Activated T-helper 1 cell treated with anti-CD3 and anti-CD28 coated beads, Interleukin-12 subunit alpha, Interleukin-12 subunit beta, Interleukin-2, Interleukin-4 antibody, amounts not matched to agents 30 ng/mL and 10 ng/mL and 1 ng/mL, durations not matched to agents 14 hours and 24 hours and 36 hours (primary cell): Measurements from ENCODE around the gene PTPRA. TPM values are rescaled to one million over a fixed set of nuclear protein-coding genes. Genes with fewer than 3 reads are reported as not detected.
A peak's percentile ranks its signal among the peaks of the same experiment; 100 is the strongest.

ENCODE experiments used
- DNase-seq: peaks from one replicate; pipeline ENCODE4 v3.0.0; 2021; ENCODE audit warnings: low spot score
- H3K27ac Mint-ChIP-seq: one replicate; pipeline ENCODE4 v1.8.0; 2021; ENCODE audit warnings: mild to moderate bottlenecking, mixed read lengths
- H3K27me3 Mint-ChIP-seq: one replicate; pipeline ENCODE4 v1.8.0; 2022; ENCODE audit warnings: mild to moderate bottlenecking, moderate library complexity, mixed read lengths; ENCODE audit not compliant: insufficient read depth
- H3K36me3 Mint-ChIP-seq: one replicate; pipeline ENCODE4 v1.8.0; 2021; ENCODE audit warnings: low read depth, mixed read lengths
- H3K4me1 Mint-ChIP-seq: one replicate; pipeline ENCODE4 v1.8.0; 2021; ENCODE audit warnings: low read depth, mixed read lengths
- H3K4me3 Mint-ChIP-seq: one replicate; pipeline ENCODE4 v1.8.0; 2021; ENCODE audit warnings: mild to moderate bottlenecking, moderate library complexity, mixed read lengths
- H3K9me3 Mint-ChIP-seq: one replicate; pipeline ENCODE4 v1.8.0; 2021; ENCODE audit warnings: mixed read lengths
- intact Hi-C: fragments of 100-400 bp; cut with micrococcal nuclease; formaldehyde crosslinking; loops from one replicate; pipeline ENCODE4 v1.15.1; 2024
- total RNA-seq: library from RNA; stranded (reverse); gene quantifications from 2 replicates; pipeline ENCODE4 v1.2.3, GENCODE V29; 2022

PTPRA gene
- total RNA-seq, 1 donor from 2014 or later, result 67.5 TPM

- H3K27ac Mint-ChIP-seq, result no peak overlapping the region
- intact Hi-C loops, result no loop called here
- no peak for DNase-seq
- H3K27me3 Mint-ChIP-seq, result no peaks in the 10 kb centered on the region
- no peaks in the 10 kb centered on the region for H3K9me3 Mint-ChIP-seq
- peak overlapping the region; percentile 55 for H3K4me3 Mint-ChIP-seq
- H3K4me1 Mint-ChIP-seq, result peaks cover 20% of the 10 kb centered on the region
- peaks cover 7% of the 10 kb centered on the region for H3K36me3 Mint-ChIP-seq
These were observed 27.7 kb downstream of the PTPRA start for GRCh38 chr20:2900845-2901592.

GRCh38 chr20:2902291-2902690 lies 29.0 kb downstream of the PTPRA start:
- no peaks in the 10 kb centered on the region for H3K9me3 Mint-ChIP-seq
- intact Hi-C loops, result no loop called here
- H3K36me3 Mint-ChIP-seq, result peaks cover 3% of the 10 kb centered on the region
- peaks cover 20% of the 10 kb centered on the region for H3K4me1 Mint-ChIP-seq
- no peaks in the 10 kb centered on the region for H3K27me3 Mint-ChIP-seq
- H3K4me3 Mint-ChIP-seq, result no peak overlapping the region
- DNase-seq, result no peak
- no peak overlapping the region for H3K27ac Mint-ChIP-seq

GRCh38 chr20:2902818-2903217 lies 29.5 kb downstream of the PTPRA start:
- Mint-ChIP-seq H3K4me3 (no peak overlapping the region), H3K9me3 (no peaks in the 10 kb centered on the region), H3K27me3 (no peaks in the 10 kb centered on the region), H3K4me1 (peaks cover 20% of the 10 kb centered on the region), H3K27ac (no peak overlapping the region), H3K36me3 (peaks cover 1% of the 10 kb centered on the region)
- intact Hi-C loops, result no loop called here
- DNase-seq, result no peak

GRCh38 chr20:2903686-2904085 lies 30.4 kb downstream of the PTPRA start:
- no peaks in the 10 kb centered on the region for H3K9me3 Mint-ChIP-seq
- peaks cover 20% of the 10 kb centered on the region for H3K4me1 Mint-ChIP-seq
- no peak for DNase-seq
- peaks cover 3% of the 10 kb centered on the region for H3K36me3 Mint-ChIP-seq
- intact Hi-C loops, result no loop called here
- H3K27ac Mint-ChIP-seq, result no peak overlapping the region
- no peaks in the 10 kb centered on the region for H3K27me3 Mint-ChIP-seq
- no peak overlapping the region for H3K4me3 Mint-ChIP-seq

GRCh38 chr20:2907519-2907918 lies 34.2 kb downstream of the PTPRA start:
- H3K4me1 Mint-ChIP-seq, result peaks cover 8% of the 10 kb centered on the region
- no peak overlapping the region for H3K4me3 Mint-ChIP-seq
- no peak overlapping the region for H3K27ac Mint-ChIP-seq
- intact Hi-C loops, result no loop called here
- no peaks in the 10 kb centered on the region for H3K9me3 Mint-ChIP-seq
- no peaks in the 10 kb centered on the region for H3K27me3 Mint-ChIP-seq
- DNase-seq, result no peak
- peaks cover 3% of the 10 kb centered on the region for H3K36me3 Mint-ChIP-seq

GRCh38 chr20:2909953-2910352 lies 36.7 kb downstream of the PTPRA start:
- DNase-seq, result no peak
- intact Hi-C loops, result loop anchor here (2.0 kb wide), 1 partner anchor 45 kb away; no protein-coding TSS in a partner anchor
- Mint-ChIP-seq H3K27me3 (no peaks in the 10 kb centered on the region), H3K36me3 (peaks cover 2% of the 10 kb centered on the region), H3K27ac (no peak overlapping the region), H3K4me3 (no peak overlapping the region), H3K9me3 (no peaks in the 10 kb centered on the region), H3K4me1 (peaks cover 8% of the 10 kb centered on the region)

GRCh38 chr20:2911200-2911599 lies 37.9 kb downstream of the PTPRA start:
- no peak overlapping the region for H3K27ac Mint-ChIP-seq
- intact Hi-C loops, result loop anchor here (1.0 to 2.0 kb wide), 4 partner anchors 38 to 103 kb away; partner anchors contain the start of gene PTPRA
- H3K27me3 Mint-ChIP-seq, result no peaks in the 10 kb centered on the region
- peaks cover 8% of the 10 kb centered on the region for H3K4me1 Mint-ChIP-seq
- H3K9me3 Mint-ChIP-seq, result no peaks in the 10 kb centered on the region
- H3K36me3 Mint-ChIP-seq, result peaks cover 4% of the 10 kb centered on the region
- H3K4me3 Mint-ChIP-seq, result no peak overlapping the region
- no peak for DNase-seq

- intact Hi-C loops, result loop anchor here (1.0 kb wide), 1 partner anchor 87 kb away; no protein-coding TSS in a partner anchor
- H3K4me3 Mint-ChIP-seq, result no peak overlapping the region
- peaks cover 5% of the 10 kb centered on the region for H3K36me3 Mint-ChIP-seq
- no peaks in the 10 kb centered on the region for H3K9me3 Mint-ChIP-seq
- DNase-seq, result no peak
- H3K27ac Mint-ChIP-seq, result no peak overlapping the region
- no peaks in the 10 kb centered on the region for H3K27me3 Mint-ChIP-seq
- peaks cover 8% of the 10 kb centered on the region for H3K4me1 Mint-ChIP-seq
These were observed 40.9 kb downstream of the PTPRA start for GRCh38 chr20:2914160-2914559.

GRCh38 chr20:2917266-2917665 lies 44.0 kb downstream of the PTPRA start:
- Mint-ChIP-seq H3K27me3 (no peaks in the 10 kb centered on the region), H3K4me1 (peaks cover 8% of the 10 kb centered on the region)
- intact Hi-C loops, result no loop called here

GRCh38 chr20:2918096-2919049 lies 45.1 kb downstream of the PTPRA start:
- H3K4me1 Mint-ChIP-seq, result peaks cover 8% of the 10 kb centered on the region
- DNase-seq, result no peak
- intact Hi-C loops, result no loop called here
- no peaks in the 10 kb centered on the region for H3K9me3 Mint-ChIP-seq
- H3K27me3 Mint-ChIP-seq, result no peaks in the 10 kb centered on the region
- no peak overlapping the region for H3K27ac Mint-ChIP-seq
- no peak overlapping the region for H3K4me3 Mint-ChIP-seq
- peaks cover 8% of the 10 kb centered on the region for H3K36me3 Mint-ChIP-seq

More at GRCh38 chr20:2917266-2917665, 44.0 kb downstream of the PTPRA start:
- Mint-ChIP-seq H3K27ac (no peak overlapping the region), H3K36me3 (peaks cover 8% of the 10 kb centered on the region), H3K9me3 (no peaks in the 10 kb centered on the region), H3K4me3 (no peak overlapping the region)
- DNase-seq, result no peak

GRCh38 chr20:2919518-2920245 lies 46.4 kb downstream of the PTPRA start:
- Mint-ChIP-seq H3K36me3 (peaks cover 14% of the 10 kb centered on the region), H3K4me3 (no peak overlapping the region), H3K9me3 (no peaks in the 10 kb centered on the region), H3K4me1 (peaks cover 8% of the 10 kb centered on the region), H3K27me3 (no peaks in the 10 kb centered on the region), H3K27ac (peak overlapping the region; percentile 72)
- intact Hi-C loops, result no loop called here
- no peak for DNase-seq

- Mint-ChIP-seq H3K27me3 (no peaks in the 10 kb centered on the region), H3K36me3 (peaks cover 17% of the 10 kb centered on the region), H3K4me1 (peaks cover 8% of the 10 kb centered on the region), H3K27ac (no peak overlapping the region), H3K9me3 (no peaks in the 10 kb centered on the region), H3K4me3 (no peak overlapping the region)
- intact Hi-C loops, result no loop called here
- DNase-seq, result no peak
These were observed 47.2 kb downstream of the PTPRA start for GRCh38 chr20:2920473-2920872.
